A549 (cell line): ENCODE data around the gene CTNNA1.

Experiments used
- ATOH8 ChIP-seq: fragments of 250-450 bp; sonication (Bioruptor Pico); IDR thresholded peaks from 2 replicates; pipeline ENCODE4 v1.5.0; 2020; ENCODE audit warnings: low read depth, mild to moderate bottlenecking, moderate library complexity
- CTCF ChIP-seq: fragments of >200 bp; sonication (Bioruptor Twin); formaldehyde crosslinking; IDR thresholded peaks from 3 replicates; pipeline ENCODE4 v1.5.1; 2016
- HOXA7 ChIP-seq: fragments of 250-450 bp; sonication (Bioruptor Pico); IDR thresholded peaks from 2 replicates; pipeline ENCODE4 v1.5.0; 2020; ENCODE audit warnings: mild to moderate bottlenecking, moderate library complexity
- JUNB ChIP-seq: fragments of >200 bp; sonication (Bioruptor Twin); formaldehyde crosslinking; IDR thresholded peaks from 2 replicates; pipeline ENCODE4 v1.6.1; 2016
- MYC ChIP-seq: IDR thresholded peaks from 2 replicates; pipeline ENCODE4 v1.6.1; 2012; ENCODE audit warnings: mild to moderate bottlenecking, inconsistent platforms, low read length, improper control_type of control experiment, borderline replicate concordance
- PBX3 ChIP-seq: IDR thresholded peaks from 2 replicates; pipeline ENCODE4 v1.6.1; 2012
- POLR2A ChIP-seq: IDR thresholded peaks from 2 replicates; pipeline ENCODE4 v1.6.1; 2012; ENCODE audit warnings: mild to moderate bottlenecking, low read length
- POLR2AphosphoS2 ChIP-seq: conservative IDR thresholded peaks from 2 replicates; pipeline ENCODE4 v1.6.1; 2012; ENCODE audit warnings: low read length, improper control_type of control experiment, inconsistent platforms
- RAD21 ChIP-seq, 2 experiments: fragments of >200 bp in 1 of 2; sonication (Bioruptor Twin) in 1 of 2; formaldehyde crosslinking in 1 of 2; IDR thresholded peaks in 1 of 2; conservative IDR thresholded peaks in 1 of 2; 2 replicates in 1 of 2; 3 replicates in 1 of 2; pipeline ENCODE4 v1.6.1; 2012 to 2018; ENCODE audit warnings: inconsistent platforms in 1 of 2
- SREBF2 ChIP-seq: fragments of 450-650 bp; IDR thresholded peaks from 2 replicates; pipeline ENCODE4 v1.6.1; 2014; ENCODE audit warnings: mild to moderate bottlenecking, moderate library complexity
- TF ChIP-seq, protein P1 (sequence below): IDR thresholded peaks from 2 replicates; pipeline ENCODE4 v1.6.1; 2012; ENCODE audit warnings: low read depth, borderline replicate concordance

DNA sequence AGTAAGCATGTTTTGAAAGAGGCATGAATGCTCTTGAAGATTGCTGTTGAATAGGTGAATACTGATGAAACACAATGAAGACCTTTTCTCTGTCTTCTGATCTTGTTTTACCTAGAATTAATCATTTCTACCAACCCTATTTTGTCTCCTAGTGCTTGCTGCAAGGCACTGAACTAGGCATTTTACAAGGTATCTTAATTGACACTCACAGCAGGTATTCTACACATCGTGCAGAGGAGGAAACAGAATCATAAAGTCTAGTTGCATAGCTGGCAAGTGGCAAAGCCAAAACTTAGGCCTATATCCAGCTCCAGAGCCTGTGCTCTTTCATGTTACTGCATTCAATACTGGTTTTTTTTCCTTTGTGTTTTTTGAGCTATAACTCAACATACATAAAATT, 50.7 kb downstream of the CTNNA1 start:
- TF ChIP-seq CTCF (no peak), SREBF2 (no peak), POLR2A (no peak), PBX3 (no peak), MYC (no peak), JUNB (no peak), POLR2AphosphoS2 (no peak), HOXA7 (CRISPR knock-in tag) (no peak), ATOH8 (CRISPR knock-in tag) (no peak), RAD21 (conservative IDR thresholded peaks at IDR 0.05 in 1 of 2, IDR thresholded peaks at IDR 0.05 in 1 of 2) (no peak)
- TF ChIP-seq, protein P1, sequence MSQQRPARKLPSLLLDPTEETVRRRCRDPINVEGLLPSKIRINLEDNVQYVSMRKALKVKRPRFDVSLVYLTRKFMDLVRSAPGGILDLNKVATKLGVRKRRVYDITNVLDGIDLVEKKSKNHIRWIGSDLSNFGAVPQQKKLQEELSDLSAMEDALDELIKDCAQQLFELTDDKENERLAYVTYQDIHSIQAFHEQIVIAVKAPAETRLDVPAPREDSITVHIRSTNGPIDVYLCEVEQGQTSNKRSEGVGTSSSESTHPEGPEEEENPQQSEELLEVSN = no peak
